Fibroblast of pulmonary artery (primary cell): ENCODE data around the gene OPALIN.

Experiments used
- DNase-seq: peaks from one replicate; pipeline ENCODE4 v3.0.0-alpha.2; 2010; ENCODE audit warnings: low read depth
- H3K4me3 ChIP-seq: replicated peaks from 2 replicates; pipeline ENCODE4 v1.5.1; 2011; ENCODE audit warnings: low read depth, mild to moderate bottlenecking, control low read depth, low read length, moderate library complexity
- TF ChIP-seq, protein P1 (sequence below): IDR thresholded peaks from 2 replicates; pipeline ENCODE4 v1.5.1; 2011; ENCODE audit warnings: mild to moderate bottlenecking, control low read depth, low read length, inconsistent platforms; ENCODE audit errors: missing control alignments

OPALIN gene

DNA sequence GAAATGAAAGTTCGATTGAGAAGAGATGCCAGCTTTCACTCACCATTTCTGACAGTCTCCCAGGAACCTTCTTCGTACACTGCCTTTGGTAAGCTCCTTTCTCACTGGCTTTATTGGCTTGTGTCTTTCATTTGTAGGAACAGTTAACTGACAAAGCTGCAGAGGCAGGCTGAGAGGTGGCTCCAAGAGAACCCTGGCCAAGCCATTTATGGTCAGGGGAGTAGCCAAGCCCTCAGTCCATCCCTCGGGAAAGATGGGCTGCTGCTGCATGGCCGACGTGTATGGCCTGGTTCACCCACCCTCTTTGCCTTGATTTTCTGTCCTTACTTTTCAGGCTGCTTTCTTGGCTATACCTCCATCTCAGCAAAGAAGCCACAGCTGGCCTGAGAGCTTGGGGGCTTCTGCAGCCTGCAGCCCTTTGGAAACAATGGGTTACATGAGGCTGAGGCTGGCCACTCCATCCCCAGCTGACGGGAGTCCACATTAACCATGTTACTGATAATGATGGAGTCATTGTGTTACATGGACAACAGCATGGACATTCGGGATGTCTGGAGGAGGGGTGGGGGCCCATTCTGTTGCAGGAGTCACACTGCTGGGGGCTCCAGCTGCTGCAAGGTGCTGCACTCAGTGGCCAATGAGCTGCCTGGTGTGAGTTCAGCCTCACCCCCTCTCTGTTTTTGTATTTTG lies at the start of gene OPALIN:
Gene OPALIN (minus strand): TSS at position 152 of the 690 bp plus-strand sequence. CDS start 106 bp downstream, at position 46.
- H3K4me3 ChIP-seq, result no peak within 1 kb of the TSS
- TF ChIP-seq, protein P1, sequence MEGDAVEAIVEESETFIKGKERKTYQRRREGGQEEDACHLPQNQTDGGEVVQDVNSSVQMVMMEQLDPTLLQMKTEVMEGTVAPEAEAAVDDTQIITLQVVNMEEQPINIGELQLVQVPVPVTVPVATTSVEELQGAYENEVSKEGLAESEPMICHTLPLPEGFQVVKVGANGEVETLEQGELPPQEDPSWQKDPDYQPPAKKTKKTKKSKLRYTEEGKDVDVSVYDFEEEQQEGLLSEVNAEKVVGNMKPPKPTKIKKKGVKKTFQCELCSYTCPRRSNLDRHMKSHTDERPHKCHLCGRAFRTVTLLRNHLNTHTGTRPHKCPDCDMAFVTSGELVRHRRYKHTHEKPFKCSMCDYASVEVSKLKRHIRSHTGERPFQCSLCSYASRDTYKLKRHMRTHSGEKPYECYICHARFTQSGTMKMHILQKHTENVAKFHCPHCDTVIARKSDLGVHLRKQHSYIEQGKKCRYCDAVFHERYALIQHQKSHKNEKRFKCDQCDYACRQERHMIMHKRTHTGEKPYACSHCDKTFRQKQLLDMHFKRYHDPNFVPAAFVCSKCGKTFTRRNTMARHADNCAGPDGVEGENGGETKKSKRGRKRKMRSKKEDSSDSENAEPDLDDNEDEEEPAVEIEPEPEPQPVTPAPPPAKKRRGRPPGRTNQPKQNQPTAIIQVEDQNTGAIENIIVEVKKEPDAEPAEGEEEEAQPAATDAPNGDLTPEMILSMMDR, result no peak
- DNase-seq, result no peak

GRCh38 chr10:96408201-96408600 lies 49.4 kb upstream of the OPALIN start:
- no peak for DNase-seq
- H3K4me3 ChIP-seq, result no peak overlapping the region
- TF ChIP-seq, protein P1, result no peak

DNA sequence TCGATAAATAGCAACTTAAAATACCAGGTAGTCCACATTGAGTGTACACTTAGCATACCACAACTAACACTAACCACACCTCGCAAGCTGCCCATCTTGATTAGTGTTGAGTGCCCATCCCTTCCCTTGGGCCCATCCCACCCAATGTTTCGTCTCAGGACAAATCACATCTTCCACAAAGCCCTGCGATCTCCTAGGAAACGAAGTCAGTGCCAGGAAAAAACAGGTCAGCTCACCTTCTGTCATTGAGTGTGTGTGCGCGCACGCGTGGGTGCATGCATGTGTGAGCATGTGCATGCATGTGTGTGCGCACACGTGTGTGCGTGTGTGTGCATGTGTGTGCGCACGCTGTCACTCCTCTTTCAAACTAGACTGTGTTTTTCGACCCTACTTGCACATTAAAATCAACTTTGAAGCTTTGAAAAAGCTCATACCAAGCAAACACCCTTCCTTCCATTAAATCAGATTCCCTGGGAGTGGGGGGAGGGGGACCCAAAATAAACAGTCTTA lies 48.8 kb upstream of the OPALIN start:
- TF ChIP-seq, protein P1, result no peak
- no peak overlapping the region for H3K4me3 ChIP-seq
- DNase-seq, result no peak

- TF ChIP-seq, protein P1, result no peak
- H3K4me3 ChIP-seq, result no peak overlapping the region
- DNase-seq, result no peak
These were observed 47.3 kb upstream of the OPALIN start for GRCh38 chr10:96406091-96406490.

GRCh38 chr10:96402417-96403305 lies 43.9 kb upstream of the OPALIN start:
- no peak overlapping the region for H3K4me3 ChIP-seq

DNA sequence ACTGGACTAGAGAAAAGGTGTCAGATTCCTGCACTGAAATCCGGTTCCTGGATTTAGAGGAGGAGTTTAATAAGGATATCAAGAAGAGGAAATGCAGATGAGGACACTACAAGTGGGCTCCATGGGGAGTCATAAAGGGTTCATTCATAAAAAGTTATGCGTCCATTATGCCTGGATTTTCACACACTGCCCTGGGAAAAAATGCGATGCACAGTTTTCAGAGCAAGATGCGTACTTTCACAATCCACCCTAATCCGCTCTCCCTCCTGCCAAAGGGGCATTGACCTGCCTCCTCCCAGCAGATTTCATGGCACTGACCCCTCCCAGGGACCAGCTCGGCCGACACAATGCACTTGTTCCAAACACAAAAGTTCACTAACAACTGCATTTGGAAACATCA lies 42.2 kb upstream of the OPALIN start:
- no peak overlapping the region for H3K4me3 ChIP-seq
- TF ChIP-seq, protein P1, result no peak

More at GRCh38 chr10:96402417-96403305, 43.9 kb upstream of the OPALIN start:
- no peak for DNase-seq
- TF ChIP-seq, protein P1, result no peak

More for the DNA sequence above, 42.2 kb upstream of the OPALIN start:
- DNase-seq, result no peak
